IPS-18a (cell line): ENCODE data around the gene ACOX2.

ENCODE experiments used
- H3K27ac ChIP-seq: one replicate; pipeline ENCODE4 v1.5.1; 2013; ENCODE audit warnings: low read length
- H3K27me3 ChIP-seq: one replicate; pipeline ENCODE4 v1.6.1; 2013; ENCODE audit warnings: mild to moderate bottlenecking, low read length; ENCODE audit not compliant: control insufficient read depth, insufficient read depth
- H3K36me3 ChIP-seq: one replicate; pipeline ENCODE4 v1.6.1; 2013; ENCODE audit warnings: low read depth, low read length; ENCODE audit not compliant: control insufficient read depth
- H3K4me1 ChIP-seq: one replicate; pipeline ENCODE4 v1.6.1; 2013; ENCODE audit warnings: low read depth, low read length; ENCODE audit not compliant: control insufficient read depth
- H3K4me3 ChIP-seq: one replicate; pipeline ENCODE4 v1.5.1; 2013; ENCODE audit warnings: low read length
- H3K9ac ChIP-seq: one replicate; pipeline ENCODE4 v1.6.1; 2013; ENCODE audit warnings: mild to moderate bottlenecking, low read length, moderate library complexity
- H3K9me3 ChIP-seq: one replicate; pipeline ENCODE4 v1.6.1; 2013; ENCODE audit warnings: low read depth, low read length; ENCODE audit not compliant: control insufficient read depth

ACOX2 gene

GRCh38 chr3:58478781-58479180, 58.2 kb downstream of the ACOX2 start:
- no peaks in the 10 kb centered on the region for H3K36me3 ChIP-seq
- H3K27ac ChIP-seq, result no peak overlapping the region
- H3K27me3 ChIP-seq, result no peaks in the 10 kb centered on the region
- no peaks in the 10 kb centered on the region for H3K4me1 ChIP-seq
- no peak overlapping the region for H3K9ac ChIP-seq
- no peak overlapping the region for H3K4me3 ChIP-seq
- no peaks in the 10 kb centered on the region for H3K9me3 ChIP-seq

DNA sequence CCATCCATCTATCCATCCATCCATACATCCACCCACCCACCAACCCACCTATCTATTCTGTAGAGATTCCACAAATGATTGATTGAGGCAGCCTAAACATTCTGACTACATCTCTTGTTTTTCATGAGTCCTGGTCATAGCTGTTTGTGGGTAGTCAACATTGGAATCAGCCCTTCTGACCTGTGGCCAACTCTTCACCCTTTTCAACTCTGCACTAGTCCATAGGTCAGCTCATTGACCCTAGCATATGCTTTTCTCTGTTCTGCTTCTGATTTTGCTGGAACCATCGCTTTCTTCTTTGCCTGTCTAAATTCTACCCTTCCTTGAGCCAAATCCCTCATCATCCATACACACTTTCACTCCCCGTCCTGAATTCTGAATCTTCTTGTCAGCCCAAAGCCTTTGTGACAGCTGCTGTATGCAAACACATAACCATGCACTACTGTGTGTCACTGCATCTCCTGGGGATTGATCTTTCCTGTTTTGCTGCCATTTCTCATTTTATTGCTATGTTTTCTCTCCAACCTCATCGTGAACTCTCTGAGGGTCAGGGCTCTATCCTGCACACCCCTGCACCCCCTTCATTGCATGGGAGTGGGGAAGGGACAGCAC, 61.9 kb downstream of the ACOX2 start:
- no peaks in the 10 kb centered on the region for H3K27me3 ChIP-seq
- H3K36me3 ChIP-seq, result no peaks in the 10 kb centered on the region
- H3K4me1 ChIP-seq, result peaks cover 13% of the 10 kb centered on the region
- H3K9me3 ChIP-seq, result no peaks in the 10 kb centered on the region
- no peak overlapping the region for H3K9ac ChIP-seq
- no peak overlapping the region for H3K4me3 ChIP-seq
- H3K27ac ChIP-seq, result no peak overlapping the region

GRCh38 chr3:58474348-58474911, 62.6 kb downstream of the ACOX2 start:
- no peaks in the 10 kb centered on the region for H3K9me3 ChIP-seq
- H3K4me3 ChIP-seq, result no peak overlapping the region
- H3K36me3 ChIP-seq, result no peaks in the 10 kb centered on the region
- peaks cover 13% of the 10 kb centered on the region for H3K4me1 ChIP-seq
- H3K27me3 ChIP-seq, result no peaks in the 10 kb centered on the region
- no peak overlapping the region for H3K9ac ChIP-seq
- H3K27ac ChIP-seq, result no peak overlapping the region

- Histone ChIP-seq H3K9ac (no peak overlapping the region), H3K27me3 (no peaks in the 10 kb centered on the region), H3K4me1 (peaks cover 13% of the 10 kb centered on the region), H3K27ac (no peak overlapping the region), H3K9me3 (no peaks in the 10 kb centered on the region), H3K36me3 (no peaks in the 10 kb centered on the region), H3K4me3 (no peak overlapping the region)
Measured at GRCh38 chr3:58473275-58473674, 63.7 kb downstream of the ACOX2 start.

- H3K27ac ChIP-seq, result no peak overlapping the region
Measured at GRCh38 chr3:58471025-58471887, 65.7 kb downstream of the ACOX2 start.

DNA sequence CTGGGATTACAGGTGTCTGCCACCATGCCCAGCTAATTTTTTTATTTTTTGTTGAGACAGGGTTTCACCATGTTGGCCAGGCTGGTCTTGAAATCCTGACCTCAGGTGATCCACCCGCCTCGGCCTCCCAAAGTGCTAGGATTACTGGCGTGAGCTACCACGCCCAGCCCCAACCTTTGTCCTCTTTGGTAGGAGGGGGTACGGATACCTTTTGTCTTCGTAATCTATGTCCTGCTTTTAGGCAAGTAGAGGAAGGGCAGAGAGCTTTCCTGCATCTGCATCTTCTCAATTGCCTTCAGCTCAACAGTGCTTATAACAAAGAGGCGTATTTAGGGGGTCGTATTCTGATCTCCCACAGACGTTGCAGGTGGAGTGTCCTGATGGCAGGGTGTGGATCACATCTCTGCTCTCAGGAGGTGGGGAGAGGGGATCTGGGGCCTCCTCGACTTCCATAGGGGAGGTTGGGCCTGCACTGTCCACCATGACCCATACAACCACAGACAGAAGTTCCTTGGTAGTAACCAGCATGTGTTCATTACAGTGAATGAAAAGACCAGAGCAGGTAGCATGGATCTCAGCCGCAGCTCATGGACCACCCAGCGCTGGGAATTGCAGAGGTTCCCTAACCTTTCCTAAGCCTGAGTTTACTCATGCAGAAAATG, 66.5 kb downstream of the ACOX2 start:
- Histone ChIP-seq H3K9ac (no peak overlapping the region), H3K9me3 (no peaks in the 10 kb centered on the region), H3K27ac (no peak overlapping the region), H3K4me3 (no peak overlapping the region), H3K36me3 (no peaks in the 10 kb centered on the region), H3K4me1 (peaks cover 13% of the 10 kb centered on the region), H3K27me3 (no peaks in the 10 kb centered on the region)

More at GRCh38 chr3:58471025-58471887, 65.7 kb downstream of the ACOX2 start:
- Histone ChIP-seq H3K9ac (no peak overlapping the region), H3K9me3 (no peaks in the 10 kb centered on the region), H3K4me3 (no peak overlapping the region), H3K27me3 (no peaks in the 10 kb centered on the region), H3K4me1 (peaks cover 13% of the 10 kb centered on the region), H3K36me3 (no peaks in the 10 kb centered on the region)

GRCh38 chr3:58469096-58469495, 67.9 kb downstream of the ACOX2 start:
- no peaks in the 10 kb centered on the region for H3K9me3 ChIP-seq
- H3K9ac ChIP-seq, result no peak overlapping the region
- no peak overlapping the region for H3K4me3 ChIP-seq
- H3K4me1 ChIP-seq, result peaks cover 13% of the 10 kb centered on the region
- H3K36me3 ChIP-seq, result no peaks in the 10 kb centered on the region
- H3K27ac ChIP-seq, result no peak overlapping the region
- no peaks in the 10 kb centered on the region for H3K27me3 ChIP-seq

DNA sequence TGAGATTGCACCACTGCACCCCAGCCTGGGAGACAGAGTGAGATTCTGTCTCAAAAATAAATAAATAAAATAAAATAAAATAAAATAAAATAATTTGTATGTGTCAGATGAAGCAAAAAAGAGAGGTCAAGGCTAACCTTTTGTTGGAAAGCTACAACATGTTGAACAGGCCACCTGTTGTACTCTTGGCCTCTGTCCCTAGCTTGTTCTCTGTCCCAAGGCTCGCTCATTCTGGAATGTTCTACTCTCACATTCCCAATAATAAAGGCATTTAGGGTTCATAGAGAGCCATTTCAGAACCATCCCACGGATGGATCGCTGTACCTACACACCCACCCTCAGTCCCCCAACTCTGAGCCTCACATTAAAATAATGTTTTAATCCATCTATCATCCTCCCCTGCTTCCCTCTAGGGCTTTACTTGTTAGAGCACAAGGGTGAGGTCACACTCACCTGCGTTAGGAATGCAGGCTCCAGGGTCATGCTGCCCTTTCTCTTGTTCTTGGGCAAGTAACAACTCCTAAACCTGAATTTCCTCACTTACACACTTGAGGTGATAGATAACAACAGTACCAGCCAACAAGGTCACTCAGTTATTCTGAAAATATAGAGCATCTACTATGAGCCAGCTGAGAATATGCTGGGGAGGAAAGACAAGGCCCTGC, 70.0 kb downstream of the ACOX2 start:
- H3K4me1 ChIP-seq, result peaks cover 18% of the 10 kb centered on the region
- no peak overlapping the region for H3K27ac ChIP-seq
- no peaks in the 10 kb centered on the region for H3K27me3 ChIP-seq
- H3K36me3 ChIP-seq, result no peaks in the 10 kb centered on the region
- no peak overlapping the region for H3K9ac ChIP-seq
- H3K4me3 ChIP-seq, result no peak overlapping the region
- H3K9me3 ChIP-seq, result no peaks in the 10 kb centered on the region

GRCh38 chr3:58464866-58465265, 72.1 kb downstream of the ACOX2 start:
- H3K4me3 ChIP-seq, result no peak overlapping the region
- H3K27ac ChIP-seq, result no peak overlapping the region
- no peaks in the 10 kb centered on the region for H3K9me3 ChIP-seq
- no peak overlapping the region for H3K9ac ChIP-seq
- peaks cover 5% of the 10 kb centered on the region for H3K4me1 ChIP-seq
- no peaks in the 10 kb centered on the region for H3K36me3 ChIP-seq
- H3K27me3 ChIP-seq, result no peaks in the 10 kb centered on the region

DNA sequence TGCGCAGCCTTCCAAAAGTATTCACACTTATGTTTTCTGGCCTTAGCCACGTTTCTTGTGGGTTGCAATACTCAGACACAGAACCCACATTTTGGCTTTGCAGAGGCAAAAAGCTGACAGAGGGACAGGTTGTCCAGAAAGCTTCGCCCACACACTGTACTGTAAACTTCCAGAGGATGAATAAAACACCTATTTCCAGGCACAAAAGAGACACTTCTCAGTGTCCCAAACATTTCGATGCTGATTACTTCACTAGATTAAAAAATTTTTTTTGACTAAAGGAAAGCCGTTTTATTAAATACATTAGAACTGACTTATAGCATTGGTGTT, 73.1 kb downstream of the ACOX2 start:
- no peaks in the 10 kb centered on the region for H3K27me3 ChIP-seq
- no peaks in the 10 kb centered on the region for H3K9me3 ChIP-seq
- H3K4me1 ChIP-seq, result peaks cover 5% of the 10 kb centered on the region
- H3K36me3 ChIP-seq, result no peaks in the 10 kb centered on the region
- H3K4me3 ChIP-seq, result no peak overlapping the region
- H3K27ac ChIP-seq, result no peak overlapping the region
- no peak overlapping the region for H3K9ac ChIP-seq
